ENCODE measurements around the gene CASP12.
"Not testable (repeated sequence)": the region's sequence is repeated elsewhere in the genome, so short reads cannot be mapped to it uniquely, and the experiment has no call there.

CASP12 gene

DNA sequence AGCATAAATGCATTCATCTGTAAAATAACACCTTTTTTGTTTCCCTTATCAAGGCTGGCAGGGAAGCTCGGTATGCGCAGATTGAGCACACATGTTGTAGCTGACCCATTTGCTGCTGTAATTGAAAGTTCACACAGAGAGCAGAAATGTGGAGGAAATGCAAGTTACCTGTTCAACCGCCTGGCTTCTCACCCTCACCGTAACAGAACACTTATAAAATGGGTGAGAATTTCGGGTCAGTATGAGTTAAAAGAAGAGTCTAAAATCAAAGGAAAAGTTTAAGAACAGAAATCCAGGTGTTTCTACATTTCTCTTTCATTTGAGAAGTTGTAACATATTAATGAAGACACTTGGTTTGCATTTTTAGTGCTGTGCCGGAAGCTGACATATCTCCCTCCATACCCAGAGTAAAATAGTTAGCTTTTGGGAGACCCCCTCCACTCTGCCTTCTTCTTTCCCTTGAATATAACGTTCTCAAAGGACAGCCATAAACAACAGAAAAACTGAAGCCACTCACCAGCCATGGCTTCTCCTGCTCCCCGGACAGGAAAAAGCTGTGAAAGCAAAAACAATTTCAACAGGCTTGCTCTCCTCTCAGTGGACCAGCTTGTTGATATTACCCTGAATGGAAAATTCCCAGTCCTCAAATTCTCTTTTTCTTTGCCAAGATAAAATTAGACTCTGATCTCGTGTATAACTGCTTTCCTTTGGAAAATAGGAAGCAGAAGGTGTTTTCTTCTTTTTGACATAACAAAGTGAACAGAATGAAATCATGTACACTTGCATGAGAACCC is at the start of gene CASP12:
Gene CASP12 (minus strand): TSS at position 570 of the 794 bp plus-strand sequence.
- no peak for DNase-seq (ENCODE audit: low spot score)

DNA sequence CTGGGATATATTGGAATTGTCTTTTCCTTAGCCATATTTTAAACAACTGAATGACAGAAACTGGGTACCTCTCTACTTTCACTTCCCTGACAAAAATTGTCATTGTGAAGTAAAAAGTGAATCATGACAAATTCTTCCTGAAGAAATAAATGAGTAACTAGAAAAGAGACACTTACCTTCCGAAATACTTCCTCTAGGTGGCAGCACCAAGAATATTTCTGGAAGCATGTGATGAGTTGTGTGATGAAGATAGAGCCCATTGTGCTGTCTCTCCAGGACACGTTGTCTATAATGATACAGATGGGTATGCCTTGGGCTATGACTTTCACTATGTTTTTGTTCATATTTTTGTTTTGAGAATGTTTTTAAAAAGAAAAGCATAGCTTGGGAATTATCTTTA is 48.6 kb upstream of the CASP12 start:
- no peak for DNase-seq (ENCODE audit: low spot score)

DNA sequence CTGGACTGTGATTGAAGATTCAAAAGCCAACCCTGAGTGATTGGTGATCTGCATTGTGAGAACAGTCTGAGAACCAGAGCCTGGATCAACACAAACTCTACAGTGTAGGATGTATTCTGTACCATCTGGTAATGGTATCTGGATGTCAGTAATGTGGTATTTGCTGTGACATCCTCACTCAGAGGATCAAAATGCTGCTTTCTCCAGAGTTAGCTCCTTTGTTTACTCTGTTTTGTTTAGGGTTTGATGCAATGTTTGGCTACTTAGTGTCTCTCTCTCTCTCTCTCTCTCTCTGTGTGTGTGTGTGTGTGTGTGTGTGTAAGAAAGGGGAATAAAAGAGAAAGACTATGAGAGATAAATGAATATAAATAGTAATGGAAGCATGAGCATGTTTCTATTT is 45.8 kb upstream of the CASP12 start:
- no peak for DNase-seq (ENCODE audit: low spot score)

DNA sequence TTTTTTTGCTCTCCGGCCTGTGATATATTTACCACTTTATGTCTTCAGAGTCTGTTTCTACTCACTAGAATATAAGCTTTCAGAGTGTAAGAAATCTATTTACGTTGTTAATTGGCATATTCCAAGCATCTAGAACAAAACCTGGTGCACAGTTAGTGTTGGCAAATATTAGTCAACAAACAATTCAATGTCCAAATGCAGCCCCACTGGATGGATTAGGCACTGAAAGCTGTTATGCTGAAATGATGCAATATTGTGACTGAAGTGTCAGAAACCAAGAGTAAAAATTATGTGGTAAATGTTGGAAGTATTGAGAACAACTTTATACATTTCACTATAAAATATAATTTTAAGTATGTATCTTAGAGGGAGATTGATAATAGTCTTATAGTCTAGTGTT is 45.3 kb upstream of the CASP12 start:
- DNase-seq (ENCODE audit: low spot score), result no peak

GRCh38 chr11:104934594-104934993 is 36.3 kb upstream of the CASP12 start:
- DNase-seq (ENCODE audit: low spot score), result no peak

DNA sequence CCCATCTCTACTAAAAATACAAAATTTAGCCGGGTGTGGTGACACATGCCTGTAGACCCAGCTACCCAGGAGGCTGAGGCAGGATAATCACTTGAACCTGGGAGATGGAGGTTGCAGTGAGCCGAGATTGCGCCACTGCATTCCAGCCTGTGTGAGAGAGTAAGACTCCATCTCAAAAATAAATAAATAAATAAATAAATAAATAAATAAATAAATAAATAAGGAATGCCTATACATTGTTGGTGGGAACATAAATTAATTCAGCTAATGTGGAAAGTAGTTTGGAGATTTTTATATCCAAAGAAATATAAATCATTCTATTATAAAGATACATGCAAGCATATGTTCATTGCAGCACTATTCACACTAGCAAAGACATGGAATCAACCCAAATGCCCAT is 35.8 kb upstream of the CASP12 start:
- not testable (repeated sequence) for DNase-seq (ENCODE audit: low spot score)

GRCh38 chr11:104928811-104929210 is 30.6 kb upstream of the CASP12 start:
- no peak for DNase-seq (ENCODE audit: low spot score)

DNA sequence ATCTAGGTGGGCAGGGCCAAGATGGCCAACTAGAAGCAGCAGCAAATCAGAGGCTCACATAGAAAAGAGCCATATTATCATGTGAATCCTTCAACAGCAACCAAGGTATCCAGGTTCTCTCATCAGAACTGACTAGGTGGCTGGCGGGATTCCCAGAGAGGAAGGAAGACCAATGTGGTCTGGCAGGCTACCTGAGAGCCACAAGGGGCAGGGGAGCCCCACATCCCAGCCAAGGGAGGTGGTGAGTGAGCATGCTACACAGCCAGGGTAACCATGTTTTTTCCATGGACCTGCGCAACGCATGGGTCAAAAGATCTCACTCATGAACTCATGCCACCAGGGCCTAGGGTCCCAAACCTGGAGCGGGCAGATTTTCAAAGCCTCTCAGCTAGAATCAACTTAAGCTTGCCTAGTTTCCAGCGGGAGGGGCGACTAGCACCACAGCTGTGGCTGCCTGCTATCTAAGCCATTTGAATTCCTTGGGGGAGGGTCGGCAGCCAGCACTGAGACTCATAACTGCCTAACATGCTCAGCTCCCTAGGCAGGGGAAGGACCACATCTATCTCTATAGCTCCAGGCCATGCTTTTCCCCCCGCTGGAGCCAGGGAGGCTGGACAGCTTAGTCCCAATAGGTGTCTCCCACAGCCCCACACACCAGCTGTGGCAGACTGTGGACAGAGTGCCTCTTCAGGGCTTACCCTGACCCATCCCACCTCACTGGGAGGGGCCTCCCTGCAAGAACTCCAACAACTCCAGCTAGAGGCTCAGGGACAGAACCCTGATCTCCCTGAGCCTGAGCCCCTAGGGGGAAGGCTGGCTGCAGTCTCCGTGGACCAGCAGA is 28.7 kb upstream of the CASP12 start:
- DNase-seq (ENCODE audit: low spot score), result no peak

- no peak for DNase-seq (ENCODE audit: low spot score)
Observed at GRCh38 chr11:104925850-104926249, 27.6 kb upstream of the CASP12 start.

GRCh38 chr11:104918113-104918824 is 20.0 kb upstream of the CASP12 start:
- no peak for DNase-seq (ENCODE audit: low spot score)

DNA sequence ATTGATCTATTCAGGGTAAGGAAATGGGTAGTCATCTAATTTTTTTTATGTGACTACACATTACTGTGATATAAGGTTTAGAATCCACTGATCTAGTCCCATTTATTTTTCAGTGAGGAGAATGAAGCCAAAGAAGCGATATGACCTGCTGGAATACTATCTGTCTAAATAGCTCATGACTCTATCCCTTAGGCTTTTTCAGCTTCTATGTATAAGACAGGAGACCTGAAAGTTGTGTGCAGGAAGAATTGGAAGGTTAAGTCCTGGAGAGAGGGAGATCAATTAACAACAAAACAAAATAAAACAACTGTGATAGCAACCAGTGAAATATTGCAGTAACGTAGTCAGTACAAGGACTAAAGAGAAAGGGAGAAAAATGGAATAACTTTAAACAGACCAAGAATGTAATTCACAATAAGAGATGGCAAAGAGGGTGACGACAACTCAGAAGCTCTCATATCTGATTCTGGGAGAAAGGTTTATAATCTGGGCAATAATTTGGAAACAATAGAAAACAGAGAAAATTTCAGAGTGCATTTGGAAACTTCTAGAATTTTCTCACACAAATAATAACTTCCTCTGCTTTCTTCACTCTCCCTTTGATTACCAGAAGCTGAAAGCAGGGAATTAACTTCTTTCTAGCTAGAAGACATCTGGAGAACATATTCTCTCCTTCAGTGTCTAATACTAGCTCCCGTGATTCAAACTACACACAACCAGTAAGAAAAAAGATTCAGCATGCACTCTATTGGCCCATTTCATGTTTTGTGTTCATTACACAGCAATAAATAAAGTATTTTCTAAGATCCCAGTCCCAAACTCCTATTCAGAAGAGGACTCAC is 19.2 kb upstream of the CASP12 start:
- no peak for DNase-seq (ENCODE audit: low spot score)

DNA sequence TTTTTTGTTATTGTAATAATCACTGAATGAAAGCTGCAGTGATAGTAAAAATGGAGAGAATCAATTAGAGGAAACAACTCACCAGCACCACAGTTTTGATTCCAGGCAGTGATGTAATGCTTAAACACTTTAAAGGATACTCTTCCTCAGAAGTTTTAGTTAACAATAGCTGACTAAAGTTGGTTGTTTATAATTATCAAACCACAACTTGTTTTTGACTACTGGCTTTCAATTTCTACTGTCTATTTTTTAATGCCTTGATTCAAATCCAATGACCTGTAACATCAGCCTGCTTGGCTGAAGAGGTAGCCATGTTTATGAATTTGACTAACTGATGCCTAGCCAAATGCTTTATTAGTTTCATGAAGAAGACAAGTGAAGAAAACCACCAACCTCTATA is 18.2 kb upstream of the CASP12 start:
- no peak for DNase-seq (ENCODE audit: low spot score)

DNA sequence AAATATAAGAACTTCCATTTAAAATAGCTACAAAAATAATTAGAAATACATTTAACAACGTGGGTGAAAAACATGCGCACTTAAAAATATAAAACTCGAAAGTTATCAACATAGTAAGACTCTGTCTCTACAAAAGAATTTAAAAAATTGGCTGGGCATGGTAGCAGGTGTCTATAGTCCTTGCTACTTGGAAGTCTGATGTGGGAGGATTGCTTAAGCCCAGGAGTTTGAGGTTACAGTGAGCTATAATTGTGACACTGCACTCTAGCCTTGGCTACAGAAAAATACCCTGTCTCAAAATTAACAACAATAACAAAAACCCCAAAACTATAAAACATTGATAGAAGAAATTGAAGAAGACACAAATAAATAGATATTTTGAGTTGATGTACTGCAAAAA is 13.8 kb upstream of the CASP12 start:
- no peak for DNase-seq (ENCODE audit: low spot score)

GRCh38 chr11:104908186-104908531 is 9.9 kb upstream of the CASP12 start:
- no peak for DNase-seq (ENCODE audit: low spot score)

DNA sequence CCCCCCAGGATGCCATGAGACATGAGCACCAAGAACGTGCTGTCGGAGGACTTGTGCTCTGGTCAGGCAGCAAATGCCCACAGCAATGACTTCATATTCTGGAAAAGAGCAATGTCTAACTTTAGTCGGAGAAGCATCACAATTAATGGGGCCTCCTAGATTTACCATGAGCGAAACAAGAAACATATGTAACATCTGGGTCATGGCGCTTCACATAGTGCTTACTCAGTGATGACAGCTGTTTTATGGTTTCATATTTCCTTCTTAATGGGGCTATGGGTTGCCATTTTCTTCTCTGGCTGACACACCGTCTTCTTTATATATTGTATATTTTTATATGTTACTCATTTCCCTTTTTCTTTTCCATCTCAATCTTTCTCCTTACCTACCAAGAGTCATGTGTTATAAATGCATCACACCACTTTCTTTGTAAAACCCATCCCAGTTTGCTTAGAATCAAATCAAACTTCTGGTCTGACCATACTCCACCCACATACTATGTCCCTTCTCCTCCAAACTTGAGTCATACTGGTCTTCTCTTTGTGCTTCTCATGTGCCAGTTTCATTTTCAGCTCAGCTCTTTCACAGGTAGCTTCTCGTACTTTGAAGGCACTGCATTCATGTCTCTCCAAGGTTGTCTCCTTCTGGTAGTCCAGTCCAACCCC is 9.4 kb upstream of the CASP12 start:
- DNase-seq (ENCODE audit: low spot score), result no peak

DNA sequence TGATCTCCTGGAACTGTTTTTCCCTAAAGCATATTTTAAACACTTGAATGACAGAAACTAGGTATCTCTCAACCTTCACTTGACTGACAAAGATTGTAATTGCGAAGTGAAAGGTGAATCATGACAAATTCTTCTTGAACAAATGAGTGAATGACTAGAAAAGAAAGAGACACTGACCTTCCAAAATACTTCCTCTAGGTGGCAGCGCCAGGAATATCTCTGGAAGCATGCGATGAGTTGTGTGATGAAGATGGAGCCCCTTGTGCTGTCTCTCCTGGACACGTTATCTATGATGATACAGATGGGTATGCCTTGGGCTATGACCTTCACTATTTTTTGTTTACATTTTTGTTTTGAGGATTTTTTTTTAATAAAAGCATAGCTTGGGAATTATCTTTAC is 7.0 kb upstream of the CASP12 start:
- no peak for DNase-seq (ENCODE audit: low spot score)

DNA sequence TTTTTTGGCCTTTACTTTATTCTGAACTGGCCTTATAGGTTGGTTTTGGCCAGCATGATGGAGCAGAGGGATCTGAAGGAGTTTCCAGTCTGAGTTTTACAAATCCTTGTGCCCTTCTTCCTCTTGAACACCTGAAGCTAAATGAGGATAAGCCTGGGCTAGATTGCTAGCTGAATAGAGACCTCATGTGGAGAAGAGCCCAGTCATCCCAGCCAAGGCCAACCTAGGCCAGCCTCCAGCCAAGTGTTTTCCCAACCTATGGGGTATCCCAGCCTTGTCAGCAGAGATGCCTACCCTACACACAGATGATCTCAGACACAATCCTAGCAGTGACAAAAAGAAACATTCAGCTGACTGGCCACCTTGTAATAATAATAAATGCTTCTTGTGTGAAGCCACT is 966 bp upstream of the CASP12 start:
- no peak for DNase-seq (ENCODE audit: low spot score)

GRCh38 chr11:104898685-104899013 is 389 bp upstream of the CASP12 start:
- no peak for DNase-seq (ENCODE audit: low spot score)

GRCh38 chr11:104895634-104896033 is 2.6 kb downstream of the CASP12 start:
- no peak for DNase-seq (ENCODE audit: low spot score)

DNA sequence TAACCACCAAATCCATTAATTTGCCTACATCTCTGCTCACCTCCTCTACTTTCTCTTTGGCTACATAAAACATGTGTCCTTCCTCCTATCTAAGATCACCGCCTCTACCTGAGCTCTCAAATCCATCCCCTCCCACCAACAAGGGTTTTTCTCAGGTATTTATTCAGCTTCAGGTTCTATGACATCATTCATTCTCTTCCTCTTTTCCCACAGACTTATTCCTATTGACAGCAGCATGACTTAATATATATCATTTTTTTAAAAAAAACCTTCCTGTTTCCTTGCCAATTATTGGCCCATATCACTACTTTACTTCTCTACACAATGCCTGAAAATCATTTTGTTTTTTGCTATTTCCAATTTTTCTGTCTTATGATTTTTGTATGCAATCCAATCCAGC is 4.4 kb downstream of the CASP12 start:
- no peak for DNase-seq (ENCODE audit: low spot score)

DNA sequence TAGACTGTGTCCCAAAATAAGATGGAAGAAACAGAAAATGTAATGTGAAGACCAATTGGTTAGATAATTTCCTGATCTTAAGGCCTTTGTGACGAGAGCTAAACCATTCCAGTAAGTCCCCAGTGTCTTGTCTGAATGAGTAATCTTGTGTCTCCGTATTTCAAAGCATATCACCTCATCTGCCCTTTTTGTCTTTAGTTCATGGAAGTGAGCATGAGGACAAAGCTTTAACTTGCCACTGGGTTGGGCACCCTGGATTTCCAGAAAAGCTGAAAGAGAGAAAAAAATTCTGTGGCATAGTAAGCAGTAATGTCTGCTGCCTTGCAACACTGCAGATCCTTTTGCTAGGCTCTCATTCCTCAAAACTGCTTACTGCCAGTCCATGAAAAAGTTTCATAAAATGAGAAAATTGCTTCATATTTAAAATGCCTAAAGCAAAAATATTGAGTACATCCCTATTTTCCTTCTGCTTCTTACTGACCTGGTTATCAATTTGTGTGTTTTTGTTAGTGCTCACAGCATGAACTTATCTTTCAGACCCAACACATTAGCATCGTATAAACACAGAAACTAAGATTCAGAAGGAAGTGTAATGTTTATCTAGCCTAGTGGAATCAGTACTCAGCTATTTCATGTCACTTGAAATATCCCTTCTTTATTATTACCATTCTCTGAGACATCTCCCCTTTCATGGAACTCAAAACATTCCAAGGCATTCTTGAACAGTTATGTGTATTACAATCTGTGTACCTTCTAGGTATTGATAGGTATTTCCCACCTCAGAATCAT is 5.3 kb downstream of the CASP12 start:
- DNase-seq (ENCODE audit: low spot score), result no peak

Data from globus pallidus (tissue), 1 donor.